Spleen (tissue), 7 donors: Measurements from ENCODE around the gene ABCA13.

Source experiments
- CTCF ChIP-seq, 11 experiments: fragments of 200-600 bp in 7 of 11; fragments of 450-650 bp in 4 of 11; sonication (generic) in 4 of 11; IDR thresholded peaks in 8 of 11; conservative IDR thresholded peaks in 3 of 11; 1 replicate in 7 of 11; 2 replicates in 4 of 11; pipeline versions ENCODE4 v1.4.0 to v1.8.0; 2016 to 2021; ENCODE audit warnings: antibody characterized with exemption in 11 of 11, inconsistent platforms in 4 of 11, mild to moderate bottlenecking in 1 of 11
- POLR2AphosphoS5 ChIP-seq, 3 donors: sonication (generic); formaldehyde crosslinking; IDR thresholded peaks; one replicate each; pipeline ENCODE4 v1.5.1; 2017; ENCODE audit warnings: antibody characterized with exemption in 3 of 3
- donor health status: DM: no; HTN: no; CAD: no; lungs with moderate emphysema.
- donor health status: DM: no; HTN: no; CAD: no.
- donor health status: DM: no; HTN: no; CAD: no.

- TF ChIP-seq CTCF (IDR thresholded peaks at IDR 0.05 in 8 of 11, conservative IDR thresholded peaks at IDR 0.05 in 3 of 11), result no peak
- no peak for TF ChIP-seq POLR2AphosphoS5 (IDR thresholded peaks at IDR 0.05)
Observed at GRCh38 chr7:48421357-48421756, 250.1 kb downstream of the ABCA13 start.
